Right forelimb (tissue), 1 donor: ENCODE results near the gene PKNOX2.
A peak's percentile ranks its signal among the peaks of the same experiment; 100 is the strongest.

Experiments used
- DNase-seq: peaks from one replicate; pipeline ENCODE4 v3.0.0-alpha.2; 2018

The PKNOX2 gene

DNA sequence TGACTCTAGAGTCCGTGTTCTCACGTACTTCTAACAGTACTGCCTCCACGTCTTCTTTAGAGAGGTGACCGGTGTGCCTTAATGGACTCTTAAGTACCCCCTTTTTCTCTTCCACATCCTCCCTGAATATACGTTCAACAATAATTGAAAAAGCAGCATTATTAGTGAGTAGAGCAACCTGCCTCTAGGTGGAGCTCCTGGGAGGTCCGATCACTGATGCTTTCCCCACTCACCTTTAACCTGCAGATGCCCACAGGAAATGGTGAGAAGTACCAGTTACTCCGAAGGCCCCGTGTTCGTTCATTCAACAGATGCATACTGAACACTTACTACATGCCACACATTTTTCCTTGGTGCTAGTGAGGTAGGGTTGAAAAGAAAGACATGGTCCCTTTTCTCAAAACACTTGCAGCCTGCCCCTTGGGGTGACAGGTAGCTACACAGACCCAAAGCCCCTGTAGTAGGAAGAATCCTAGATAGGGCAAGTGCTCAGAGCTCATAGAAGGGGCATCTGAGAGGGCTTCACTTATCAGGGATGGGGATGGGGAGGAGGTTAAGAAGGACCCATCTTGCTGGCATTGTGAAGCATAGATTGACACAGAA is 258.8 kb downstream of the PKNOX2 start:
- no peak for DNase-seq

DNA sequence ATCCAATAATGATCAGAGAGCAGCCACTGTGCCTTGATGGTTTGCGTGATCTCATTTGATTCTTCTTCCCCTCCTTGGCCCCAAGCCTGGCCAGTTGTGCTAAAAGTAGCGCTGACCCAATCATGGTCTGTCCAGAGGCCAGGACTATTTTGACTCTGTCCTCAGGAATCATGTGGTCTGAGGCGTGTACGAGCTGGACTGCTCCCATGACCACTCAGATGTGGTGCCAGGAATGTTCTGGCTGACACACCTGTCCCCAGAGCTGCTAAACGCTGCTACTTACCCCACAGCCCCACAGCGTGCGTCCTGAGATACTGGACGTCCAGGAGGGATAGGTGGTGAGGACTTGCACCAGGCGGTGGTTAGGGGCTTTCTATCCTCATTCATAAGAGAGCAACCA is 261.1 kb downstream of the PKNOX2 start:
- peak; percentile 52 for DNase-seq

DNA sequence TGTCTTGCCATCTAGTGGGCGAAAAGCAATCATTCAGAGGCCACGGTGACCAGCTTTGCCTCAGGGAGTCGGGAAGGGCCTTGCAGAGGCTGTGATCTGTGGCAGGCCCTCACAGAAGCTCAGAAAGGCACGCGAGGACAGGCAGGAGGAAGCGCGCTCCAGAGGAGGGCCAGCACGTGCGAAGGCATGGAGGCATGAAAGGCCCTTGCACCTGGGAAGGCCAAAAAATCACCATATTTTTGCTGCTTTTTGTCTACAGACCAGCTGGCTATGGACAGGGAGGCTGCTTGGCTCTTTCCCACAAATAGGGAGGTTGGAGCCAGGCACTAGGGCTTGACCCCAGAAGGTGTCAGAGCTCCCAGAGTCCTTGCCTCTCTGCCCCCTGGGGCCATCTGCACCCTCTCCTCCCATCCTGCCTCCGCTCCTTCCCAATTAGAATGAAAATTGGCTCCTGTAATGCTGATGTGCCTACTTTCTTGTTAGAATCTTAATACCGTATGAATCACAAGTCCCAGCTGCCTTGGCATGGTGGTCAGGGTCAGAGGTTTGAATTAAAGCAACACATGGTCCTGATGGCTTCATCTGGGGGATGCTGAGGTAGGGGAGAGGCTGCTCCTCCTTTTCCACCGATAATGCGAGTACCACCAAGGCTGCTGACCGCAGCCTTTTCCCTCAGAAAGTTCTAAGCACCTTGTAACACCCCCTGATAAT is 262.4 kb downstream of the PKNOX2 start:
- DNase-seq: no peak

DNA sequence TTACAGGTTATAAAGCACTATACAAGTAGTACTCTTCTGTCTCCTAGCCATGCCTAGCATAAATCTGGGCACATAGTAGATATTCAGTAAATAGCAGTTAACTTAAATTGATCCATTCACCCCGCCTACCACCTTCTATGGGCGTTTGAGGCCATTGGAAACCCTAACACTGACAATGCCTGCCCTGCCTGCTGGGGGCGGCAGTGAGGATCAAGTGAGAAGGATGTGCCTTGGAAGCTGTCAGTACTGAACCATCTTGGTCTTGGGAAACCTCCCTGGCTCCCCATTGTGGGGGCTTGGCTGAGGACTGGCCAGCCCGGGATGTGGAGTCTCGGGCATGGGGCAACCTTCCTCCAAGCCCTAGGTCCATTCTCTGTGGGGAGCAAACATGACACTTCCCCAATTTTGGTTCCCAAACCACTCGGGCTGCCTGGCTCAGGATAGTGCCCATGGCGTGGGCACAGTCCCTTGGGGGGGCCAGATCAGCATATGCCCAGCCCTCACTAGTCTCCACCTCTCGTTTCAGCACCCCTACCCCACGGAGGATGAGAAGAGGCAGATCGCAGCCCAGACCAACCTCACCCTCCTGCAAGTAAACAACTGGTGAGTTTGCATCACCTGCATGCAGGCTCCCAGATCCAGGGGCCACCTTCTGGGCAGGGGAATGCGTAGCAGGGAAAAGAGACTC is 264.1 kb downstream of the PKNOX2 start:
- DNase-seq: no peak

DNA sequence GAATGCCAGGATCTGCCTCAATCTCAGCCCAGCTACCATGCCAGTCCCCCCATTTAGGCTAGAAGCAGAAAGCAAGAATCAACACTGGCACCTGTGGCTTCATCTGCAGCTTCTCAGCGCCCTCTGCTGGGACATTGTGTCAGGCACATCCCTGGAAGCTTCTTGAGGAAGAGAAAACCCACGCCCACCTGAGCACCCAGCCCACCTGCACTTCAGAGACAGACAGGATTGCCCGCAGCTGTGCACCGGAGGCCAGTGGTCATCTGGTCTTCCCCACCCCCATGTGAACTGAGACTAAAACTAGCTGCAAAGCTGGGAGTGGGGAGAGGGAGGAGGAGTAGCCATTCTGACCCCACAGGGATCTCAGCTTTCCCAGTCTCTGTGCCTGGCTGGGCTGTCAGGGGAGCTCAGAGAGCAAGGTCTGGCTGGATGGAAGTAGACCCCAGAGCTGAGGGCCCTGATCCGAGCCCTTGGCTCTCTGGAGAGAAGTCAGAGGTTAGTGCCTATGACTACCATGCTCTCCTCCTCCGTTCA is 264.7 kb downstream of the PKNOX2 start:
- peak; percentile 65 for DNase-seq

DNA sequence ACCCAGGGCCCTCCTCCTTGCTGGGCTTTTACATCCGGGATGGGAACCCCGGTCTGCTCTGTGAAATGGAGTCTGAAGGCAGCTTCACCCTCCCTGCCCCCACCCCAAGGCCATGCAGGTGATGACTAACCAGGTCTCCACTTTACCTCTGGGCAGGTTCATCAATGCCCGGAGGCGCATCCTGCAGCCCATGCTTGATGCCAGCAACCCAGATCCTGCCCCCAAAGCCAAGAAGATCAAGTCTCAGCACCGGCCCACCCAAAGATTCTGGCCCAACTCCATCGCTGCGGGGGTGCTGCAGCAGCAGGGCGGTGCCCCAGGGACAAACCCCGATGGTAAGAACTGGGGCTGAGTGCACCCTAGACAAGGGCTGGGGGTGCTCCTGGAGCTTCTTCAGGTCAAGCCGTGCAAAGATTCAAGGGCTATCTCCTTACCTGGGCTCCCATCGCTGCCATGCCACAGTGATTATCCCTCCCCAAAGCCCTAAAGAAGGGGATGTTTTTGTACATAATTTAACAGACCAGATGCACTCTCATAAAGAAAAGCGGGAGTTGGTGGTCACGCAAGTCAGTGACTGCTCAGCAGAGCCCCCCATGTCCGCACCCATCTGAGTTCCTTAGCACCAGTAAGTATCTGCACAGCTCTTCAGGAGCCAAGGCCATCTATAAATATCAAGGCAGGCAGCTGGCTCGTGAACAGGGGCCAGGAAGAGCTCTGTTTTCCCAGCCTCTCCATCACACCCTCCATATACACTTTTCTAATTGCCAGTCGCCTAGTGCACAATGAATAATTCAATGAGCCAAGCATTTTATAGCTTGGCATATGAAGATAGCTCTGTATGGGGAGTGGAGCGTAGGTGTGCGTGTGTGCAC is 265.5 kb downstream of the PKNOX2 start:
- DNase-seq: no peak

DNA sequence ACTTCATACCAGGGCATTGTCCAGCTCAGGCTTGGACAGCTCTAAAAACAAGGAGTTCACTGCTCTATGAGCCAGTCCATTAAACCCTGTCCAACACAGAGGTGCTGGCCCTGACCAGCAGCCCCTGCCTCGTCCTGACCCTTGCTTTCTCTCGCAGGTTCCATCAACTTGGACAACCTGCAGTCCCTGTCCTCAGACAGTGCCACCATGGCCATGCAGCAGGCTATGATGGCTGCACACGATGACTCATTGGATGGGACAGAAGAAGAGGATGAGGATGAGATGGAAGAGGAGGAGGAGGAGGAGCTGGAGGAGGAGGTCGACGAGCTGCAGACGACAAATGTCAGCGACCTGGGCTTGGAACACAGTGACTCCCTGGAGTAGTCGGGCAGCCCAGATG is 266.5 kb downstream of the PKNOX2 start:
- DNase-seq: no peak

DNA sequence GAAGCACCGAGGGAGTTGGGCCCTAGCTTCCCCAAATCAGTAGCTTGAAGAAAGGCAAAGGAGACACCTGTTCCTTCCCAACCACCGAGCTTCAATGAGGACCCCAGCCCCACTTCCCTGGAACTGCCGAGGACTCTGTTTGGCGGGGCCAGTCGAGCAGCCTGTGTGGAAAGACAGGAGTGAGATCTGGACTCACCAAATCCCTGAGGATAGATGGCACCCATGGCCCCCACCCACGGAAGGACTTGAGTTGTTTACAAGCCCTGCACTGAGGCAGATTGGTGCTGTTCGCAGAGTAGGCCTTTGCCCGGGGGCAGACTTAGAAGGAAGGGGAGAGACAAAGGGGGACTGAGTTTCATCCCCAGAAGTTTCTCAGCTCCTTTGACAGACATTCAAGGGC is 266.9 kb downstream of the PKNOX2 start:
- DNase-seq: no peak

DNA sequence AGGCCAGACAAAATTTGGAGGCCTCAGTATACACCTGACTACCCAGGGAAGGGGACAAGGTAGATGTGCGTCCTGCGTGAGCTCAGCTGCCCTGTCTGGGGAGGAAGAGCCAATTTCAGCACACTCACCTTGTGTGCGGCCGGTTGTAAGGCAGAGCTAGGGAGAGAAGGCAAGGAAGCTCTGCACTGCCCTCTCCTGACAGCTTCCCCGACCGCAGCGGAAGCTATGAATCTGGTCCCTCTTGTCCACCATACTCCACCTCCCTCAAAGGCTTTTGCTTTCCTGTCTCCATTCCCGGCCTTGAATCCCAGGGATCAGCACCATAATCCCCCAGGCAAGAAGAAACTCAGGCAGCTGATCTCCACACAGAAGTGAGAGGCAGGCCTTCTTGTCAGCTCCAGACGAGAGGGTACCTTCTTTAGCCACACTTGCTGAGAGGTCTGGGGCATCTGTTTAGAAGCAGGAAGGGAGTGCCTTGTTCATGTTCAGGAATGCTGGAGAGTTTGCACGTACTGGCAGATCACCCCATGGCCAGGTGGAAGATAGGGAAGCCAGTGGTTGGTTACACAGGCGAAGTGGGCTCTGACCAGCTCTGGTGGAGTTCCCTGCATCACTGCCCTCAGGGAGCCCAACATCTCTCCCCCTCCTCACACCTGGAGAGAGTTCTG is 269.0 kb downstream of the PKNOX2 start:
- peak; percentile 68 for DNase-seq

DNA sequence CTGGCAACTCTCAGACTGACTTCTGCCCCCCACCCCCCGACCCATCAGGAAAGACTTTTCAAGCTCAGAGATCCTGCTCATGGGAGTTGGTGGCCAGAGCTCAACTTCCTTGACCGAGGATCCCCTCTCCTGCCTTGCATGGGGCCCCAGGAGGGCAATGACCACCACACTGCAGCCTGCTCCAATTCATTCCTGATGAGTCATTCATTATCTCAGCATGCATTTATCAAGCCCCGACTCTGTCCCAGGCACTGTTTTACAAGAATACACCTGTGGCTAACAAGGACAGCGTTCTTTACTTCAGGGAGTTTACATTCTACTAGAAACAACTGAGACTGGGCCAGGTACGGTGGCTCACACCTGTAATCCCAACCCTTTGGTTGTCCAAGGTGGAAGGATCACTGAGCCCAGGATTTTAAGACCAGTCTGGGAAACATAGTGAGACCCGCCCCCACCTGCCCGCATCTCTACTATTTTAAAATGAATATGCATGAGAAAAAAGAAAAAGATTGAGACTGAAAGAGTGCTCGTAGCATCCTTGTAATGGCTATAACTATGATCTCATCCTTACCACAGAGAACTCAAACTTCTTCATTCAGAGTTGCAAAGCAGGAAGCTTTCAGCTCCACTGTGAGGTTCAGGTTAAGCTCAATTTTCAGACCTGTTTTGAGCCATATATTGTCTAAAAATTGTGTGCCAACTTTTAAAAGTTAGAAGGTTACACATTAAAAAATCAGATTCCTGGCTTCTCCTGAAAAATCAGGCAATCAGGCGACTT is 271.1 kb downstream of the PKNOX2 start:
- DNase-seq: no peak

DNA sequence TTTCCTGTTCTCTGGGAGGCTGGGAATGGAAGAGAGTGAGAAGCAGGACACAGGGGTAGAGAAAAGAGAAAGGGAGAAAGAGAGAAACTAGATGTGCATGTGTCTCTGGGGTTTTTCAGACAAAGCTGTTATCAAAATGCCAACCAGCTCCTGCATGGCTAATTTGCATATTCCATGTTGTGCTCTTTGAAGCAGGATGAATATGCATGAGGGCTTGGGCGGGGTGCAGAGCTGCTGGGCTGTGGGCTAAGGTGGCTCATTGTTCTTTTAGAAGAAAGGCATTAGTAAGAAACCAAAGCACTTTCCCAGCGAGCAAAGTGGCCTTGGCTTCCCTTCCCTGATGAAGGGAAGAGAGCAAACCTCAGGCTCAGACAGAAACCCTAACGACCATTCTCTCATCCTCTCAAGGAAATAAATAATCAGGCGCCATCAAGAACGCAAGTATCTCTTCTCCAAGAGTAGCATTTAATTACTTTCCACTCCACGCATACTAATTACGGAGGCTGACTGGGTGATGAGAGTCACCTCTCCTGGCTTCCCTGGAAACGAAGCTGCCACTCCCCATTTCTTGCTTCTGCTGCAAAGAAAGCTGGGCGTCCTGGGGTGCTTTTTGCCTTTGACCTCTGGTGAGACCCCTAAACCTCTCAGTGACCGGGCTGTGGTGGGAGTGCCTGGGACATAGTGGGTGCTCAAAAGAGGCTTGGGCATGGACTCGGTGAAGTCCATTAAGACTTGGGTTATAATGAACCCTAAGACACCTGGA is 277.3 kb downstream of the PKNOX2 start:
- DNase-seq: no peak

DNA sequence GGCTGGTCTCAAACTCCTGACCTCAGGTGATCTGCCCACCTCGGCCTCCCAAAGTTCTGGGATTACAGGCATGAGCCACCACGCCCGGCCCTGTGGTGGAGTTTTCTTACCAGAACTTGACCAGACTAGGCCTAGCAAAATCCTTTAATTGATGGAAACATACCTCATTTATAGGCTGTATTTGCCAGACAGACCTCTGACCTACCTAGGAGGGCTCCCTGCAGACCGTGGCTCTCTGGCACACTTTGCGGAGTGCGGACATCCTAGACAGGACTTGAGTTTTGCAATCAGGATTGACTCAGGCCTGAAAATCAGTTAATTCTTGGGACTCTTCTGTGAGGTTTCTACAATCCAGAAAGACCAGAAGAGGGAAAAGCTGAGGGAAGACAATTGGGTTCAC is 278.4 kb downstream of the PKNOX2 start:
- DNase-seq: no peak

DNA sequence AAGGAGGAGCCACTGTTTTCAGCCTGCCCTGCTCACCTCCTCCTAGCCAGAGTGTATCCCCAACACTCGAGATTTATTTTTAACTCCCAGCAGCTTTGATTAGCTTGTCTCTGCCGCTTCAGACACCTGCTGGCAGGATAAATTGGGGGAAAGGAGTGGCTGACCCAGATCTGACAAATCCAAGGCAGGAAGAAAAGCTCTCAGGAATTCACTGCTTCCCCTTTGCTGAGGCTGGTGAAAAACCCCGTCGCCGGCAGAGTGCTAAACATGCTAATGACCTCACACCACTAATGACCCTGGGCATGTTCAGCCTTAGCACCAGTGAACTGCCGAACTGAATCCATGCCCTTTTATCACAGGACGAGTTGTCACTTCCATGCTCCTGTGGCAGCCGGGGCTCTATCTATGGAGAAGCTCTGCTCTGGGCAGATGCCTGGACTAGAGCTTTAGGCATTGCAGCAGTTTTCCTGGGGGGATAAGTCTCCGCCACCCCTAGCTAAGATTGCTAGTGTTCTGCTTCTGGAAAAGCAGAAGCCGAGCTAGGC is 279.3 kb downstream of the PKNOX2 start:
- no peak for DNase-seq

DNA sequence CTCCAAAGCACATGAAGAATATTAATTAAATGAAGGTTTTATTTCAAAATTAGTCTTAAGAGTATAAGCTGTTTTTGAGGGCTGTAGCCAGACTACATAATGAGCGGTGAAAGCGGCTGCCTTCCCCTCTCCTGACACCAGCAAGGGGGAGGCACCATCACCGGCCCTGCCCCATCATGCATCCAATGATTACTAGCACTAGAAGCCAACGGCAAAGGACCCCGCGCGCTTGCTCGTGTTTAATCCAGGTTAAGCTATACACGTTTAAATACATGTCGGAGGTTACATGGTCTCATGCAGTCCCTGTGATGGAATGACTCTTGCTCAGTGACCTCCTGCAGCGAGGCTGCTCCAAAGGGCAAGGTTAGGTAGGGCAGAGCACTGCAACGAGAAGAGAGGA is 281.2 kb downstream of the PKNOX2 start:
- no peak for DNase-seq

DNA sequence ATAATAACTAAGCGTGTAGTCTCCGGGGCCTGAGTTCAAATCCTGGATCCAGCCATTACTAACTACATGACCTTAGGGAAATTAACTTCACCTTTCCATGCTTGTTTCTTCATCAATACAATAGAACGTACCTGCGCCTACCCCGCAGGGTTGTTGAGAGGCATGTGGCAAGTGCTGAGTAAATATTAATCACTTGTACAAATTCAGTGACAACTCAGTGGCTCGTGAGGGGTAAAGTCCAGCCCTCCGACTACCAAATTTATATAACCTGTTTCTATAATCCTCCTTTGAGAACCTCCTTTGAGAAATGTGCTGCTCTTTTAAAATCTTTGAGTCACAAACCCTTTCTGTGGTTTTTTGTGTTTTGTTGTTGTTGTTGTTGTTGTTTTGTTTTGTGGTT is 281.7 kb downstream of the PKNOX2 start:
- DNase-seq: no peak

DNA sequence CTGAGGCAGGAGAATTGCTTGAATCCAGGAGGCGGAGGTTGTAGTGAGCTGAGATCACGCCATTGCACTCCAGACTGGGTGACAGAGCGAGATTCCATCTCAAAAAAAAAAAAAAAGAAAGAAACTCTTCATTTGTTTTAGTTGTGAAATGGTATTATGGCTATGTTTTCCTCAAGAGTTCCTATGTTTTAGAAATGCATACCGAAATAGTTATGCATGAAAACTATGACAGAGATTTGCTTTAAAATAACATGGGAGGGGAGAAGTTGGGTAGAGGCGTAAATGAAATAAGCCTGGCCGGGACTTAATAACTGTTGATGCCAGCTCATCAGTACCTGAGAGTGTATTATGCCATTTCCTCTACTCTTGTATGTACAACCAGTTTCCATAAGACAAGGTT is 283.2 kb downstream of the PKNOX2 start:
- DNase-seq: no peak

DNA sequence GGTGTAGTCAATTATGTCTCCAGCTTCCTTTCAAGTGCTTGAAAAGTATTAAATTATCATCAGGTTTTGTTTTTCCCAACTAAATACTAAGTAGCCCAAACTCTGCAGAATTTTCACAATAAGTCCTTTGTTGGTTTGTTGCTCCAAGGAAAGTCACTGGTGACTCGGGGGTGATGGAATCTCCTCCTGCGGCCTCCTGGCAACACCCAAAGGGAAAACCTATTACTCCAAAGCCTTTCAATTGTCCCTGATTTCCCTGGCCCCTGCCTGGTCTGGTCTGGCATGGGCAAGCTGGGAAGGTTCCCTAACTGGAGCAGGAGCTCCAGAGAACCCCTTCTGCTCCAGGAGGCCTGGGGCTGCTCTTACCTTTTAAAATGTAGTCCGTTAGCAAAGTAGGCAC is 283.6 kb downstream of the PKNOX2 start:
- no peak for DNase-seq

DNA sequence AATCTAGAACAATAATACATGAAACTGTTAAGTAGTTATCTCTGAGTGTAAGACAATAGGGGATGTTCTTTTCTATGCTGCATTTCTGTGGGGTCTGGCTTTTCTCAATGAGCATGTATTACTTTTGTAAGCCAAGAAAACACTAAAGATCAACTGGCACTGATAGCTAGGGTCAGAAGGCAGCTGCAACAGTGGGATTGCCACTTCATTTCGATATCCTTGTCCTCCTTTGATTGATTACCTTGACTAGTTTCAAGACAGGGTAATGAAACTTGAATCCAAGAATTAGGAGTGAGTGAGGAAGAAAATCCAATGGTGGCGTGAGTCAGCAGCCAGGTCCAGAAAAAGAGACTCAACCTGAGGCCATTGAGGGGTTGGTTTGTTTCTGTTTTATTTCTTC is 285.0 kb downstream of the PKNOX2 start:
- no peak for DNase-seq

DNA sequence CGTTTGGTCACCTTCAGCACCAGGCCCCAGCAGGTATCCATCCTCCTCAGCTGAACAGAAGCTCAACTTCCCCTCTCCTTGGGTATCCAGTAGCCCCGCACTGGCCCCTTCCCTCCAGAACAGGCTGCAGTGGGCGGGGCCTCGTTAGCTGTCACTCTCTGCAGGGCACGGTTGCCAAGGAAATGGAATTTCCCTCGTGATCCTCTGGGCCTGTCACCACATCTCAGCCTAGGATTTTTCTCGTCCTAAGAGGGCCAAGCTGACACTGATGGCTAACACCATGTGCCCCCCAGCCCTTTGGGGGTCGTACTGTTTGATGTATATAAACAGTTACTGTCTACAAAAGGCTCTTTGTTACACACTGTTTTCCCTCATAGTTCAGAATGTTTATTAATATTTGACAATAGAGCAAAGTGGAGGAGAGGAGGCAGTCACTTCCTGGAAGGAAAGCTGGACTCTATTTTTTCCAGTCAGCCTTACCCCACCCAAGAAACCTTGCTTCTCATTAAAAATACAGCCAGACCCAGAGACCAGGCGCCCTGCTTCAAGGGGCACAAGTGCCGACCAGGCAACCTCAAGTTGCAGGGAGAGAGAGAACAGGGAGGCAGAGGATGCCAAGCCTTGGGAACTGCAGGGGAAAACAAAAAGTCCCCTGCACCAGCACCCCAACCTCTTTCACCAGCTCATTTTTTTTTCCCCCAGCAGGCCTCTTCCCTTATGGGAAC is 287.0 kb downstream of the PKNOX2 start:
- DNase-seq: peak; percentile 57

DNA sequence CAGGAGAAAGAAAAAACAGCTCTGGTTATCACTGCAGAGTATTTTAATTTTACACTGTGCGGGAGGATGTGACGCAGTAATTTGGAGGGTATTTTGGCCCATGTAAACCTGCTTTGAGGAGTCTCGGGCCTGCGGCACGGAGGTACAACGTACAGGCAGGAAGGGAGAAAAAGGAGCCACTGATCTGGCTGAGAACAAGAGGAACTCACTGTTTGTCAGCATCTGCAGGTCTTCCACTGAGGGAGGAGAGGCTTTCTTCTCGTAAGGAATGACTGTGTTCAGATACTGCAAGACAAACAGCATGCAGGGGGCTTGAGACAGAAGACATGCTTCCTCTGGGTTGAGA is 287.5 kb downstream of the PKNOX2 start:
- no peak for DNase-seq
